CD14-positive monocyte (primary cell): ENCODE measurements around the gene CC2D1A. TPM values are rescaled to one million over a fixed set of nuclear protein-coding genes. Genes with fewer than 3 reads are reported as not detected.

ENCODE experiments used
- DNase-seq, 3 donors: peaks; one replicate each; pipeline ENCODE4 v3.0.0-alpha.2; 2011 to 2022
- H2AFZ ChIP-seq: 2 replicates; pipeline ENCODE4 v1.6.0; 2012; ENCODE audit warnings: mild to moderate bottlenecking, low read depth, low read length, inconsistent platforms; ENCODE audit not compliant: insufficient read depth, poor library complexity, severe bottlenecking
- H3K27ac ChIP-seq, 2 donors: 1 replicate in 1 of 2; 2 replicates in 1 of 2; pipeline ENCODE4 v1.5.1; 2012 to 2013; ENCODE audit warnings: low read length in 2 of 2, control low read depth in 1 of 2, inconsistent platforms in 1 of 2, low read depth in 1 of 2, mild to moderate bottlenecking in 1 of 2
- H3K27me3 ChIP-seq, 2 donors: one replicate each; pipeline versions ENCODE4 v1.6.0 to v1.6.1; 2011 to 2013; ENCODE audit warnings: low read length in 2 of 2; ENCODE audit not compliant: control insufficient read depth in 2 of 2, insufficient read depth in 2 of 2
- H3K36me3 ChIP-seq, 2 donors: replicated peaks in 1 of 2; 1 replicate in 1 of 2; 2 replicates in 1 of 2; pipeline versions ENCODE4 v1.5.1 to v1.6.1; 2012 to 2013; ENCODE audit warnings: low read length in 2 of 2, control low read depth in 1 of 2, inconsistent platforms in 1 of 2, mild to moderate bottlenecking in 1 of 2; ENCODE audit not compliant: insufficient read depth in 2 of 2, control insufficient read depth in 1 of 2
- H3K4me1 ChIP-seq, 2 donors: 1 replicate in 1 of 2; 2 replicates in 1 of 2; pipeline versions ENCODE4 v1.5.1 to v1.6.1; 2012 to 2013; ENCODE audit warnings: low read length in 2 of 2, control low read depth in 1 of 2, inconsistent platforms in 1 of 2, mild to moderate bottlenecking in 1 of 2, moderate library complexity in 1 of 2; ENCODE audit not compliant: insufficient read depth in 2 of 2, control insufficient read depth in 1 of 2
- H3K4me2 ChIP-seq: replicated peaks from 2 replicates; pipeline ENCODE3; 2012; ENCODE audit warnings: low read length, moderate library complexity, mild to moderate bottlenecking; ENCODE audit not compliant: poor library complexity, severe bottlenecking; ENCODE audit errors: extremely low read depth
- H3K4me3 ChIP-seq, 3 experiments: fragments of 200-600 bp in 1 of 3; sonication (generic) in 1 of 3; replicated peaks in 1 of 3; 1 replicate in 2 of 3; 2 replicates in 1 of 3; pipeline ENCODE4 v1.5.1; 2011 to 2013; ENCODE audit warnings: low read length in 3 of 3, mild to moderate bottlenecking in 3 of 3, control low read depth in 2 of 3, low read depth in 2 of 3, inconsistent platforms in 1 of 3, moderate library complexity in 1 of 3
- H3K79me2 ChIP-seq: 2 replicates; pipeline ENCODE4 v1.6.0; 2012; ENCODE audit warnings: mild to moderate bottlenecking, control low read depth, inconsistent platforms, low read length, moderate library complexity; ENCODE audit not compliant: insufficient read depth
- H3K9ac ChIP-seq: 2 replicates; pipeline ENCODE4 v1.6.0; 2017; ENCODE audit warnings: low read length, mild to moderate bottlenecking; ENCODE audit not compliant: insufficient read depth, poor library complexity, severe bottlenecking
- H3K9me3 ChIP-seq, 2 donors: replicated peaks in 1 of 2; 1 replicate in 1 of 2; 2 replicates in 1 of 2; pipeline versions ENCODE4 v1.5.1 to v1.6.1; 2012 to 2013; ENCODE audit warnings: low read length in 2 of 2, control low read depth in 1 of 2; ENCODE audit not compliant: control insufficient read depth in 1 of 2, insufficient read depth in 1 of 2
- H4K20me1 ChIP-seq: 2 replicates; pipeline ENCODE4 v1.6.0; 2012; ENCODE audit warnings: mild to moderate bottlenecking, low read length, control low read depth, moderate library complexity; ENCODE audit not compliant: insufficient read depth
- H3K27ac Mint-ChIP-seq, 7 donors: one replicate each; pipeline ENCODE4 v1.8.0; 2020; ENCODE audit warnings: mild to moderate bottlenecking in 7 of 7, mixed read lengths in 7 of 7, moderate library complexity in 6 of 7, inconsistent platforms in 2 of 7
- H3K27me3 Mint-ChIP-seq, 3 donors: one replicate each; pipeline ENCODE4 v1.8.0; 2021 to 2022; ENCODE audit warnings: low read depth in 3 of 3, mild to moderate bottlenecking in 3 of 3, mixed read lengths in 3 of 3, moderate library complexity in 3 of 3, inconsistent platforms in 1 of 3
- H3K36me3 Mint-ChIP-seq, 2 donors: one replicate each; pipeline ENCODE4 v1.8.0; 2020; ENCODE audit warnings: mixed read lengths in 2 of 2, inconsistent platforms in 1 of 2, mild to moderate bottlenecking in 1 of 2
- H3K4me1 Mint-ChIP-seq: one replicate; pipeline ENCODE4 v1.8.0; 2020; ENCODE audit warnings: mild to moderate bottlenecking, mixed read lengths
- H3K4me3 Mint-ChIP-seq, 2 donors: one replicate each; pipeline ENCODE4 v1.8.0; 2020; ENCODE audit warnings: mild to moderate bottlenecking in 2 of 2, mixed read lengths in 2 of 2, moderate library complexity in 1 of 2
- H3K9me3 Mint-ChIP-seq, 7 donors: one replicate each; pipeline ENCODE4 v1.8.0; 2020 to 2022; ENCODE audit warnings: mixed read lengths in 7 of 7, mild to moderate bottlenecking in 6 of 7, moderate library complexity in 6 of 7, inconsistent platforms in 2 of 7
- WGBS: methylation state at CpG from one replicate; pipeline ENCODE4 v1.1.5; 2013; ENCODE audit warnings: missing lambda C conversion rate; ENCODE audit not compliant: insufficient coverage; 5-methylcytosine and 5-hydroxymethylcytosine counted together
- intact Hi-C, 2 donors: fragments of 100-400 bp; cut with micrococcal nuclease; formaldehyde crosslinking; loops; one replicate each; pipeline versions ENCODE4 v1.15.0 to v1.15.1; 2023
- polyA plus RNA-seq, 3 donors: library from polyadenylated mRNA; depleted of rRNA in 1 of 3; unstranded in 2 of 3; stranded (reverse) in 1 of 3; fragments of 300-500 nt in 2 of 3; fragments of >200 nt in 1 of 3; fragmentation: Illumina TruSeq in 2 of 3; gene quantifications; 1 replicate in 2 of 3; 2 replicates in 1 of 3; pipeline ENCODE4 v1.2.3, GENCODE V29; 2012 to 2021
- TF ChIP-seq, protein P1 (sequence below): fragments of 200-600 bp; IDR thresholded peaks from one replicate; pipeline ENCODE4 v1.8.0; 2022; ENCODE audit warnings: antibody characterized with exemption, mild to moderate bottlenecking

Gene CC2D1A
- polyA plus RNA-seq, 3 donors = 4.6 to 27.0 (median 6.2) TPM

DNA sequence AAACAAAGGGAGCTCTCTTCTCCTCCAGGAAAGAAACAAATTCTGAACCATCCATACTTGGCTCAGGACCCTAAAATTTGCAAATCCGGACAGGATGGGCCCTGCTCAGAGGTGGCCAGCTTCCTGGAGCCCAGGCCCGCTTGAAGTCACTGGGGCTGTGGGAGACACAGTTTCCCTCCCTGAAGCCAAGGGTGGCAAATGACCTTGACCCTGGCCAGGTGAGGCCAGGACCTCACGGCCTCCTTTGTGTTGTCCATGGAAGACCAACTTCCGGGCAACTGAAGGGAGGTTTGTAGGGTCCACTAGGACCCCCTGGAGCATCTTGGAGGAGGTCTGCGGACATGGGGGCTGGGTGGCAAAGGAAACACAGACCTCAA is 23.6 kb upstream of the CC2D1A start:
- H3K9me3 Mint-ChIP-seq = peaks cover 0 to 4% (median 0%) of the 10 kb centered on the region in 7 donors
- TF ChIP-seq, protein P1, sequence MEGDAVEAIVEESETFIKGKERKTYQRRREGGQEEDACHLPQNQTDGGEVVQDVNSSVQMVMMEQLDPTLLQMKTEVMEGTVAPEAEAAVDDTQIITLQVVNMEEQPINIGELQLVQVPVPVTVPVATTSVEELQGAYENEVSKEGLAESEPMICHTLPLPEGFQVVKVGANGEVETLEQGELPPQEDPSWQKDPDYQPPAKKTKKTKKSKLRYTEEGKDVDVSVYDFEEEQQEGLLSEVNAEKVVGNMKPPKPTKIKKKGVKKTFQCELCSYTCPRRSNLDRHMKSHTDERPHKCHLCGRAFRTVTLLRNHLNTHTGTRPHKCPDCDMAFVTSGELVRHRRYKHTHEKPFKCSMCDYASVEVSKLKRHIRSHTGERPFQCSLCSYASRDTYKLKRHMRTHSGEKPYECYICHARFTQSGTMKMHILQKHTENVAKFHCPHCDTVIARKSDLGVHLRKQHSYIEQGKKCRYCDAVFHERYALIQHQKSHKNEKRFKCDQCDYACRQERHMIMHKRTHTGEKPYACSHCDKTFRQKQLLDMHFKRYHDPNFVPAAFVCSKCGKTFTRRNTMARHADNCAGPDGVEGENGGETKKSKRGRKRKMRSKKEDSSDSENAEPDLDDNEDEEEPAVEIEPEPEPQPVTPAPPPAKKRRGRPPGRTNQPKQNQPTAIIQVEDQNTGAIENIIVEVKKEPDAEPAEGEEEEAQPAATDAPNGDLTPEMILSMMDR = no peak
- intact Hi-C loops = loop anchor here (5.0 to 10.0 kb wide), 4 partner anchors 162 to 462 kb away; partner anchors contain the start of genes ASF1B (in 1 of the 2) and MISP3 (in 1 of the 2)
- Histone ChIP-seq H3K27me3 (peaks cover 0 to 16% of the 10 kb centered on the region in 2 donors), H3K27ac (no peak overlapping the region), H2AFZ (no peak overlapping the region), H3K4me3 (peak overlapping the region in 1 of 3 experiments; percentile 23), H3K4me2 (no peak overlapping the region), H3K9ac (no peak overlapping the region), H3K9me3 (no peaks in the 10 kb centered on the region), H4K20me1 (no peaks in the 10 kb centered on the region), H3K79me2 (no peaks in the 10 kb centered on the region), H3K4me1 (peaks cover 31 to 40% of the 10 kb centered on the region in 2 donors), H3K36me3 (no peaks in the 10 kb centered on the region)
- peak overlapping the region in 3 of 7 donors; percentile 50 to 66 (median 60) for H3K27ac Mint-ChIP-seq
- WGBS = 47% methylated on average over 4 of the region's 5 CpGs
- DNase-seq = no peak
- peaks cover 33% of the 10 kb centered on the region for H3K4me1 Mint-ChIP-seq
- H3K27me3 Mint-ChIP-seq = peaks cover 11 to 34% (median 20%) of the 10 kb centered on the region in 3 donors
- peak overlapping the region in 1 of 2 donors; percentile 60 for H3K4me3 Mint-ChIP-seq
- no peaks in the 10 kb centered on the region for H3K36me3 Mint-ChIP-seq

DNA sequence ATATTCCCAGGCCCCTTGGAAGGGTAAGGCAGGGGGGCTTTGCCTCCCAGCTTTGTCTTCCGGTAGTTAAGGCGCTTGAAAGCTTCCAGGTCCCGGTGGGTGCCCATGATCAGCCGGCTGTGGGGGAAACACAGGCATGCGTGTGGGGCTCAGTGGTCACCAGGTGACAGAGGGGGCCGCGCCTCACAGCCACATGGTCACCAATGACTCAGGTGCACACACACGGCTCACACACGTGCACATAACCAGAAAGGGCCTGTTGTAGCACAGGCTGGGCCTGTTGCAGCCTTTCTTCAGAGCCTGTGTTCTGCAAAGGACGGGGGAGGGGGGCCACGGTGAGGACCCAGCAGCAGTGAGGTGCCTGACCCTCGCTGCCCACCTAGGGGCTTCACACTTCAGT is 23.2 kb upstream of the CC2D1A start:
- Mint-ChIP-seq H3K4me3 (no peak overlapping the region), H3K27me3 (peaks cover 13 to 33% (median 20%) of the 10 kb centered on the region in 3 donors), H3K4me1 (peaks cover 33% of the 10 kb centered on the region), H3K27ac (no peak overlapping the region), H3K9me3 (peaks cover 0 to 4% (median 0%) of the 10 kb centered on the region in 7 donors), H3K36me3 (no peaks in the 10 kb centered on the region)
- TF ChIP-seq, protein P1 = no peak
- H3K27ac ChIP-seq = no peak overlapping the region
- no peaks in the 10 kb centered on the region for H3K79me2 ChIP-seq
- H4K20me1 ChIP-seq = no peaks in the 10 kb centered on the region
- intact Hi-C loops = loop anchor here (5.0 to 10.0 kb wide), 4 partner anchors 162 to 462 kb away; partner anchors contain the start of genes ASF1B (in 1 of the 2) and MISP3 (in 1 of the 2)
- no peaks in the 10 kb centered on the region for H3K36me3 ChIP-seq
- H2AFZ ChIP-seq = no peak overlapping the region
- H3K4me1 ChIP-seq = peaks cover 31 to 40% of the 10 kb centered on the region in 2 donors
- whole genome bisulfite sequencing = 87% methylated on average over 11 of the region's 12 CpGs
- no peak overlapping the region for H3K9ac ChIP-seq
- no peak overlapping the region for H3K4me2 ChIP-seq
- H3K9me3 ChIP-seq = no peaks in the 10 kb centered on the region
- no peak overlapping the region for H3K4me3 ChIP-seq
- no peak for DNase-seq
- H3K27me3 ChIP-seq = peaks cover 0 to 16% of the 10 kb centered on the region in 2 donors
